Right lobe of liver (tissue), 6 donors: Measurements from ENCODE around the gene METRNL. TPM values are rescaled to one million over a fixed set of nuclear protein-coding genes. Genes with fewer than 3 reads are reported as not detected.

Source experiments
- ATAC-seq, 4 donors: fragments of 200-7000 bp; cut with Tn5 transposase; one replicate each; pipeline ENCODE4 v1.9.1; 2020; ENCODE audit warnings: mild to moderate bottlenecking in 4 of 4, moderate library complexity in 4 of 4
- DNase-seq, 3 donors: peaks; one replicate each; pipeline ENCODE4 v3.0.0-alpha.2; 2020
- H3K27ac ChIP-seq, 3 donors: fragments of 200-600 bp; one replicate each; pipeline ENCODE4 v1.8.0; 2022
- H3K27me3 ChIP-seq, 2 donors: fragments of 200-600 bp; one replicate each; pipeline ENCODE4 v1.8.0; 2022
- H3K36me3 ChIP-seq, 4 donors: fragments of 200-600 bp; sonication (generic) in 1 of 4; one replicate each; pipeline versions ENCODE4 v1.5.1 to v1.8.0; 2017 to 2022; ENCODE audit warnings: control low read depth in 1 of 4
- H3K4me1 ChIP-seq, 4 donors: fragments of 200-600 bp; sonication (generic) in 1 of 4; one replicate each; pipeline versions ENCODE4 v1.5.1 to v1.8.0; 2017 to 2022; ENCODE audit warnings: control low read depth in 1 of 4
- H3K4me3 ChIP-seq, 3 donors: fragments of 200-600 bp; one replicate each; pipeline ENCODE4 v1.8.0; 2022
- H3K9me3 ChIP-seq, 4 donors: fragments of 200-600 bp; sonication (generic) in 1 of 4; one replicate each; pipeline versions ENCODE4 v1.5.1 to v1.8.0; 2017 to 2022; ENCODE audit warnings: control low read depth in 1 of 4
- POLR2A ChIP-seq: fragments of 450-650 bp; IDR thresholded peaks from one replicate; pipeline ENCODE4 v1.6.1; 2017; ENCODE audit warnings: antibody characterized with exemption, mild to moderate bottlenecking
- WGBS: methylation state at CpG from one replicate; pipeline ENCODE4 v1.1.6; 2018; ENCODE audit warnings: low coverage, low lambda C conversion rate; ENCODE audit not compliant: insufficient coverage; ENCODE audit errors: missing lambda C conversion rate; 5-methylcytosine and 5-hydroxymethylcytosine counted together
- intact Hi-C, 2 donors: fragments of 100-400 bp; cut with DNase I; formaldehyde crosslinking; loops; one replicate each; pipeline versions ENCODE4 v1.11.2 to v1.14.1; 2022
- total RNA-seq, 6 experiments: library from RNA; depleted of rRNA in 2 of 6; stranded (reverse); fragments of >200 nt in 2 of 6; fragmentation: NEBNext Ultra II Directional in 3 of 6; extraction: Animal tissue kit (Norgen Biotek cat#: 25700) in 3 of 6; gene quantifications; one replicate each; pipeline versions ENCODE4 v1.1.0 to v1.2.4, GENCODE V29; 2016 to 2023
- TF ChIP-seq, protein P1 (sequence below), 4 donors: fragments of 200-600 bp in 3 of 4; fragments of 450-650 bp in 1 of 4; IDR thresholded peaks; one replicate each; pipeline versions ENCODE4 v1.5.1 to v1.8.0; 2016 to 2022; ENCODE audit warnings: antibody characterized with exemption in 4 of 4, mild to moderate bottlenecking in 2 of 4
- donor health status: DM: no; HTN: yes; CAD: no.
- donor health status: DM: no; HTN: no; CAD: no.
- donor health status: DM: no; HTN: no; CAD: no.
- donor health status: DM: no; HTN: yes; CAD: no.
- donor health status: DM: no; HTN: yes; CAD: no.

Gene METRNL
- total RNA-seq, 6 experiments from 2014 or later: 2.3 to 18.6 (median 5.9) TPM

DNA sequence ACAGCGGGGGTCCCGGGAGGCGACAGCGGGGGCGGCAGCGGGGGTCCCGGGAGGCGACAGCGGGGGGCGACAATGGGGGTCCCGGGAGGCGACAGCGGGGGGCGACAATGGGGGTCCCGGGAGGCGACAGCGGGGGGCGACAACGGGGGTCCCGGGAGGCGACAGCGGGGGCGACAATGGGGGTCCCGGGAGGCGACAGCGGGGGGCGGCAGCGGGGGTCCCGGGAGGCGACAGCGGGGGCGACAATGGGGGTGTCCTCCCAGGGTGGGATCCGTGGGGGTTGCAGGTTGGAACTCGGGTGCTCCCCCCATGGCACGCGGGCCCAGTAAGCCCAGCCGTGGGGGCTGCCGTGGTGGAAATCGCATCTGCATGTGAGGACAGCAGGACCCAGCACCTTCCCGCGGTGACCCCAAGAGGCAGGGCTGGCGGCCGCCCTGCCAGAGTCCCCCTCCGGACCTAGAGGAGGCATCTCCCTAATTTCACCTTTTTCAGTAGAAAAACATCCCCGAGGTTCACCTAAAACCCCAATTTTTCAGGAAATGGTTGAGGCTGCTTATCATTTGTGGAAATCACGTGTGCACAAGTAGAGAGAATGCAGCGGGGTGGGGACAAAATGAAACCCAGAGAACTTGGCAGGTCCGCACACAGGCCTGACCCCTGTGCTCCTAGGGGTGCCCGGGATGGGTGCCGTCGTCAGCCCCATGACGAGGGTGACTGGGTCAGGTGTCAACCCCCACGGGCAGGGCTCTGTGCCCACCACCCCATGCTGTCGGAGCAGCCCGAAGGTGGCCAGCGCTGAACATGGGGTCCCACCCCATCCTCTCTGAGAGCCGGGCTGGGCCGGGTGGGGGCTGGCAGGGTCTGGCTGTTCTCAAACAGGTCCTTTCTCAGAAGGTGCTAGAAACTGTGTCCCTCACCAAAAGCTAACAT lies 10.5 kb upstream of the METRNL start:
- Histone ChIP-seq H3K4me1 (no peaks in the 10 kb centered on the region), H3K36me3 (no peaks in the 10 kb centered on the region), H3K27me3 (no peaks in the 10 kb centered on the region), H3K9me3 (no peaks in the 10 kb centered on the region), H3K4me3 (no peak overlapping the region), H3K27ac (no peak overlapping the region)
- intact Hi-C loops: no loop called here
- DNase-seq (peak in 2 of 3 donors; percentile 18 to 48), ATAC-seq (no peak)
- WGBS: 83% methylated on average over 28 of the region's 58 CpGs
- TF ChIP-seq POLR2A: no peak
- TF ChIP-seq, protein P1, sequence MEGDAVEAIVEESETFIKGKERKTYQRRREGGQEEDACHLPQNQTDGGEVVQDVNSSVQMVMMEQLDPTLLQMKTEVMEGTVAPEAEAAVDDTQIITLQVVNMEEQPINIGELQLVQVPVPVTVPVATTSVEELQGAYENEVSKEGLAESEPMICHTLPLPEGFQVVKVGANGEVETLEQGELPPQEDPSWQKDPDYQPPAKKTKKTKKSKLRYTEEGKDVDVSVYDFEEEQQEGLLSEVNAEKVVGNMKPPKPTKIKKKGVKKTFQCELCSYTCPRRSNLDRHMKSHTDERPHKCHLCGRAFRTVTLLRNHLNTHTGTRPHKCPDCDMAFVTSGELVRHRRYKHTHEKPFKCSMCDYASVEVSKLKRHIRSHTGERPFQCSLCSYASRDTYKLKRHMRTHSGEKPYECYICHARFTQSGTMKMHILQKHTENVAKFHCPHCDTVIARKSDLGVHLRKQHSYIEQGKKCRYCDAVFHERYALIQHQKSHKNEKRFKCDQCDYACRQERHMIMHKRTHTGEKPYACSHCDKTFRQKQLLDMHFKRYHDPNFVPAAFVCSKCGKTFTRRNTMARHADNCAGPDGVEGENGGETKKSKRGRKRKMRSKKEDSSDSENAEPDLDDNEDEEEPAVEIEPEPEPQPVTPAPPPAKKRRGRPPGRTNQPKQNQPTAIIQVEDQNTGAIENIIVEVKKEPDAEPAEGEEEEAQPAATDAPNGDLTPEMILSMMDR (IDR thresholded peaks at IDR 0.05): no peak

DNA sequence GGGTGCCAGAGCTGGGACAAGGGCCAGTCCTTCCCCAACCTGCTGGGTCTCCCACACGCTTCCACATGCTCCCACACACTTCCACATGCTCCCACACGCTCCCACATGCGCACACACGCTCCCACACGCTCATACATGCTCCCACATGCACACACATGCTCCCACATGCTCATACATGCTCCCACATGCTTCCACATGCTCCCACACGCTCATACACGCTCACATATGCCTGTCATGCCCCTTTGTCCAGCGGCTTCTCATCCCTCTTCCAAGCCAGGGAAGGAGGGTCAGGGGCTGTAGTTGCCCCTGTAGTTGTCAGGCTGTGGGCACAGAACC lies 9.9 kb upstream of the METRNL start:
- Histone ChIP-seq H3K4me3 (no peak overlapping the region), H3K4me1 (no peaks in the 10 kb centered on the region), H3K9me3 (no peaks in the 10 kb centered on the region), H3K27ac (no peak overlapping the region), H3K27me3 (no peaks in the 10 kb centered on the region), H3K36me3 (no peaks in the 10 kb centered on the region)
- TF ChIP-seq, protein P1 (IDR thresholded peaks at IDR 0.05): no peak
- TF ChIP-seq POLR2A: no peak
- WGBS: 62% methylated on average over 4 of the region's 8 CpGs
- no peak for ATAC-seq
- intact Hi-C loops: no loop called here
- DNase-seq: no peak

DNA sequence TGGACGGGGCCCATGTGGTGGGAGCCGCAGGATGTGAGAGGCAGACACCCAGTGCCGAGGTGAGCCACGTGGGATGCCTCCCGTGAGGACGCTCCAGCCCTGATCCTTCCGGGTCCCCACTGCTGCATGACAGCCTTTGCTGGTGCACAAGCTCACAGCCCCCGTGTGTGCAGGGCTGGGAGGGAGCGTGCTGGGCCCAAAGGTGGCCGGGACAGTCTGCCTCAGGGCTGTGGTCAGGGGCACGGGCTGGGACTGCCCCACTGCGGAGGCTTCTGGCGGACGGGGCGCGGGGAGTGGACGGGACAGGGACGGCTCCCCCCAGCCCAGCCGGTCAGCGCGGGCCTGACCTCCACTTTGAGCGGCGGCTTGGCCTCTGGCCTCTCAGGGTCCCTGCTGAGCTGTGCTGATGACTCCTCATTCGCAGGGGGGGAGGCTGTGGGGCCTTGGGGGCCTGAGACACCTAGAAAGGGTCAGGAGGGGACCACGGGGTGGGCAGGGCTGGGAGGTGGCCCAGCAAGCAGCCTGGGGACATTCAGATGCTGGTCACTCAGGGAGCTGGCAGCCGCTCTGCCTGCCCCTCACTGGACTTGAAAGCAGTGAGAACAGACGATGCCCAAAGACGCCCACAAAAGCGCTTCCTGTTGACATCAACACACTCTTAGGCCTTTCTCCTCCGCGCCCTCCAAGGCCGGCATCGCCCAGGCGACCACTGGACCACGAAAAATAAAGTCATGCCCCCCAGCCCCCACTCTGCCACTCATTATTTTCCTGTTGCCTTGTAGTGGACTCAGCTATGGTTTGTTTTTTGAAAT lies 9.3 kb upstream of the METRNL start:
- no peaks in the 10 kb centered on the region for H3K36me3 ChIP-seq
- H3K4me3 ChIP-seq: no peak overlapping the region
- 27% methylated on average over 2 of the region's 35 CpGs for WGBS
- DNase-seq (no peak), ATAC-seq (no peak)
- H3K4me1 ChIP-seq: no peaks in the 10 kb centered on the region
- no peak for TF ChIP-seq POLR2A
- TF ChIP-seq, protein P1 (IDR thresholded peaks at IDR 0.05): no peak
- no peaks in the 10 kb centered on the region for H3K27me3 ChIP-seq
- no peak overlapping the region for H3K27ac ChIP-seq
- H3K9me3 ChIP-seq: no peaks in the 10 kb centered on the region
- intact Hi-C loops: no loop called here

DNA sequence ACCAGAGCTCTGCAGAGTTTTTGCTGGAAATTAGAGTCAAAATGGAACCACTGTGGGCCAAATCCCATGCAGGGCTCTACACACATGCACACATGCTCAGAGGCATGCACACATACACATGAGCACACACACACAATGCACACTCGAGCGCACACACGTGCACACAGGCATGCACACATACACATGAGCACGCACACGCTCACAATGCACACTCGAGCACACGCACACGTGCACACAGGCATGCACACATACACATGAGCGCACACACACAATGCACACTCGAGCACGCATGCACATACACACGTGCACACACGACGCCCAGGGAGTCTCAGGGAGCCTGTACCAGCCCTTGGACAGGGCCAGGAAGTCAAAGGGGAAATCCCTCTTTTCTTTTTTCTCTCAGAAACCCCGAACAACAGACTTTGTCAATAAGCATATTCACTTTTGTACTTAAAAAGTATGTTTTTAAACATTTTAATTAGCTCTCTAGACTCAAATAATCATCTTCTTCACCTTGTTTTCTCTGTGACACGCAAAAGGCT lies 8.5 kb upstream of the METRNL start:
- Histone ChIP-seq H3K4me1 (no peaks in the 10 kb centered on the region), H3K9me3 (no peaks in the 10 kb centered on the region), H3K4me3 (no peak overlapping the region), H3K27me3 (no peaks in the 10 kb centered on the region), H3K27ac (no peak overlapping the region), H3K36me3 (no peaks in the 10 kb centered on the region)
- 81% methylated on average over 10 of the region's 16 CpGs for WGBS
- intact Hi-C loops: no loop called here
- no peak for ATAC-seq
- TF ChIP-seq, protein P1 (IDR thresholded peaks at IDR 0.05): no peak
- no peak for DNase-seq
